GM12878 (cell line): ENCODE data around the gene FAM25G. TPM values are rescaled to one million over a fixed set of nuclear protein-coding genes. Genes with fewer than 3 reads are reported as not detected.

Source experiments
- ATAC-seq: fragments of 200-7000 bp; cut with Tn5 transposase; 3 replicates; pipeline ENCODE4 v1.9.1; 2020; ENCODE audit warnings: mild to moderate bottlenecking, moderate library complexity
- BruUV-seq: library from RNA; stranded (reverse); fragments of 400-500 nt; replicated peaks from 2 replicates; lab custom pipeline; 2021; lab: Mats Ljungman, UMichigan
- CTCF ChIA-PET: fragments of 300-600 bp; sonication (Branson Sonifier 250); formaldehyde crosslinking; extraction: SDS; loops from one replicate; lab custom pipeline; 2021; ENCODE audit warnings: inconsistent platforms; lab: Yijun Ruan, JAX
- POLR2A ChIA-PET: fragments of 350-600 bp; formaldehyde crosslinking; extraction: SDS; loops from one replicate; lab custom pipeline; 2021; ENCODE audit warnings: inconsistent platforms; lab: Charles Lee
- RAD21 ChIA-PET: fragments of 300-600 bp; sonication (Branson Sonifier 250); formaldehyde crosslinking; loops from one replicate; lab custom pipeline; 2023; ENCODE audit warnings: antibody characterized with exemption; ENCODE audit not compliant: unreplicated experiment; lab: Charles Lee
- SMC1A ChIA-PET: fragments of 300-600 bp; sonication (Branson Sonifier 250); formaldehyde crosslinking; loops from one replicate; lab custom pipeline; 2023; ENCODE audit not compliant: unreplicated experiment, uncharacterized antibody; lab: Charles Lee
- DNase-seq: peaks from one replicate; pipeline ENCODE4 v3.0.0-alpha.2; 2011; ENCODE audit warnings: low read depth, low spot score
- FAIRE-seq: peaks from 3 replicates; lab custom pipeline; 2011; peaks lifted over from hg19 to GRCh38; lab: Jason Lieb, UNC
- H2AFZ ChIP-seq: 2 replicates; pipeline ENCODE4 v1.6.0; 2011; ENCODE audit warnings: low read depth, low read length, control low read depth; ENCODE audit not compliant: control insufficient read depth
- H3K27ac ChIP-seq: 2 replicates; pipeline ENCODE4 v1.5.1; 2011; ENCODE audit warnings: control low read depth; ENCODE audit not compliant: control insufficient read depth, insufficient read depth
- H3K27me3 ChIP-seq, 2 experiments: replicated peaks in 1 of 2; 2 replicates each; pipeline versions ENCODE4 v1.6.0 to v1.6.1; 2011; ENCODE audit warnings: low read length in 1 of 2; ENCODE audit not compliant: control insufficient read depth in 2 of 2, insufficient read depth in 2 of 2
- H3K36me3 ChIP-seq, 2 experiments: 2 replicates each; pipeline ENCODE4 v1.5.1; 2011; ENCODE audit warnings: low read length in 1 of 2; ENCODE audit not compliant: control insufficient read depth in 2 of 2, insufficient read depth in 2 of 2
- H3K4me1 ChIP-seq: 2 replicates; pipeline ENCODE4 v1.6.1; 2011; ENCODE audit warnings: mild to moderate bottlenecking, low read length, moderate library complexity, mixed read lengths; ENCODE audit not compliant: control insufficient read depth, insufficient read depth
- H3K4me2 ChIP-seq: 2 replicates; pipeline ENCODE4 v1.6.0; 2011; ENCODE audit warnings: control low read depth; ENCODE audit not compliant: control insufficient read depth, insufficient read depth
- H3K4me3 ChIP-seq: fragments of 200-600 bp; sonication (generic); 2 replicates; pipeline ENCODE4 v1.5.1; 2016
- H3K79me2 ChIP-seq: 2 replicates; pipeline ENCODE4 v1.6.0; 2011; ENCODE audit warnings: low read length; ENCODE audit not compliant: control insufficient read depth, insufficient read depth
- H3K9ac ChIP-seq: 2 replicates; pipeline ENCODE4 v1.8.0; 2011; ENCODE audit warnings: low read length, control low read depth, mixed read lengths; ENCODE audit not compliant: control insufficient read depth, insufficient read depth
- H3K9me3 ChIP-seq: replicated peaks from 3 replicates; pipeline ENCODE4 v1.5.1; 2011; ENCODE audit warnings: mild to moderate bottlenecking, low read length; ENCODE audit not compliant: control insufficient read depth, insufficient read depth
- H4K20me1 ChIP-seq: 2 replicates; pipeline ENCODE4 v1.6.0; 2011; ENCODE audit not compliant: control insufficient read depth, insufficient read depth
- ASH2L ChIP-seq: fragments of 300-600, 200-600 bp; sonication (generic); IDR thresholded peaks from 2 replicates; pipeline ENCODE4 v1.6.1; 2017; ENCODE audit warnings: low read depth, mild to moderate bottlenecking, borderline replicate concordance
- BHLHE40 ChIP-seq, 2 experiments: fragments of 450-650 bp in 1 of 2; IDR thresholded peaks; 2 replicates each; pipeline ENCODE4 v1.6.1; 2011 to 2017; ENCODE audit warnings: low read depth in 2 of 2, borderline replicate concordance in 1 of 2, improper control_type of control experiment in 1 of 2, low read length in 1 of 2, mild to moderate bottlenecking in 1 of 2
- EED ChIP-seq: sonication (generic); IDR thresholded peaks from 2 replicates; pipeline ENCODE4 v1.6.1; 2016; ENCODE audit warnings: antibody characterized with exemption, low read depth
- FOXK2 ChIP-seq: fragments of 450-650 bp; IDR thresholded peaks from 2 replicates; pipeline ENCODE4 v1.6.1; 2017; ENCODE audit warnings: mild to moderate bottlenecking, moderate library complexity
- IKZF1 ChIP-seq: fragments of 450-650 bp; conservative IDR thresholded peaks from 2 replicates; pipeline ENCODE4 v1.6.1; 2017; ENCODE audit warnings: antibody characterized with exemption, mild to moderate bottlenecking
- IRF4 ChIP-seq: IDR thresholded peaks from 2 replicates; pipeline ENCODE4 v1.6.1; 2011; ENCODE audit warnings: low read depth, low read length
- KAT2A ChIP-seq: conservative IDR thresholded peaks from 2 replicates; pipeline ENCODE4 v1.6.1; 2011; ENCODE audit warnings: low read depth, low read length; ENCODE audit not compliant: control insufficient read depth
- KDM1A ChIP-seq: fragments of 200-600 bp; sonication (generic); IDR thresholded peaks from 2 replicates; pipeline ENCODE4 v1.6.1; 2016; ENCODE audit warnings: borderline replicate concordance
- NR2C1 ChIP-seq: fragments of 450-650 bp; IDR thresholded peaks from 2 replicates; pipeline ENCODE4 v1.6.1; 2017; ENCODE audit warnings: antibody characterized with exemption, mild to moderate bottlenecking, moderate library complexity
- POLR2AphosphoS2 ChIP-seq: IDR thresholded peaks from 2 replicates; pipeline ENCODE4 v1.6.1; 2011; ENCODE audit warnings: low read depth, mild to moderate bottlenecking, low read length, improper control_type of control experiment, moderate library complexity
- PRDM15 ChIP-seq: fragments of 450-650 bp; formaldehyde crosslinking; IDR thresholded peaks from 2 replicates; pipeline ENCODE4 v1.4.0; 2020; ENCODE audit warnings: mild to moderate bottlenecking, moderate library complexity
- RAD21 ChIP-seq: IDR thresholded peaks from 2 replicates; pipeline ENCODE4 v1.6.1; 2011; ENCODE audit warnings: mild to moderate bottlenecking, low read depth, low read length, moderate library complexity; ENCODE audit not compliant: insufficient read depth
- SMAD1 ChIP-seq: fragments of 450-650 bp; IDR thresholded peaks from 2 replicates; pipeline ENCODE4 v1.6.1; 2018; ENCODE audit warnings: mild to moderate bottlenecking, low read depth; ENCODE audit not compliant: partially characterized antibody
- STAT3 ChIP-seq: IDR thresholded peaks from 2 replicates; pipeline ENCODE4 v1.6.1; 2011; ENCODE audit warnings: low read depth, low read length, improper control_type of control experiment
- TCF3 ChIP-seq: IDR thresholded peaks from 2 replicates; pipeline ENCODE4 v1.6.1; 2012; ENCODE audit warnings: low read depth, mild to moderate bottlenecking, low read length, borderline replicate concordance; ENCODE audit not compliant: insufficient read depth
- ZNF24 ChIP-seq: fragments of 450-650 bp; IDR thresholded peaks from 2 replicates; pipeline ENCODE4 v1.6.1; 2017; ENCODE audit warnings: antibody characterized with exemption, mild to moderate bottlenecking
- ZNF687 ChIP-seq: fragments of 450-650 bp; IDR thresholded peaks from 2 replicates; pipeline ENCODE4 v1.6.1; 2017; ENCODE audit warnings: mild to moderate bottlenecking, moderate library complexity
- WGBS: methylation state at CpG from one replicate; pipeline ENCODE4 v1.1.6; 2016; ENCODE audit warnings: low lambda C conversion rate; ENCODE audit not compliant: insufficient replicate concordance, insufficient coverage; ENCODE audit errors: missing lambda C conversion rate; 5-methylcytosine and 5-hydroxymethylcytosine counted together
- in situ Hi-C: fragments of 300-500 bp; cut with MboI; formaldehyde crosslinking; loops from 9 replicates; pipeline ENCODE4 v1.14.3; 2018; ENCODE audit warnings: mixed read lengths
- intact Hi-C: fragments of 100-400 bp; cut with micrococcal nuclease; formaldehyde crosslinking; loops from one replicate; pipeline ENCODE4 v1.14.2; 2022; ENCODE audit not compliant: unreplicated experiment
- polyA plus RNA-seq, 11 experiments: library from polyadenylated mRNA; depleted of rRNA in 4 of 11; unstranded in 6 of 11; stranded (reverse) in 5 of 11; fragments of >200 nt; fragmentation: Nextera tagmentation in 4 of 11; fragmentation: Illumina TruSeq in 1 of 11; extraction: Ambion mirVana in 4 of 11; extraction: Trizol in 1 of 11; gene quantifications; 1 replicate in 1 of 11; 2 replicates in 10 of 11; pipeline versions ENCODE4 v1.2.1 to v1.2.3, GENCODE V29; 2011 to 2016; ENCODE audit warnings: inconsistent platforms in 2 of 11, missing spikeins in 2 of 11, low read depth in 1 of 11
- total RNA-seq, 4 experiments: library from RNA; depleted of rRNA in 3 of 4; stranded (reverse); fragments of >200 nt in 3 of 4; fragmentation: Illumina TruSeq in 1 of 4; extraction: Trizol in 1 of 4; gene quantifications; 2 replicates each; pipeline versions ENCODE4 v1.2.1 to v1.2.3, GENCODE V29; 2013 to 2021

FAM25G gene
- total and polyA plus RNA-seq, 10 of the 15 experiments (the other 5 are each of a cell fraction or from before 2014, with no cell fraction given) = not detected

GRCh38 chr10:47450442-47450841 is 41.1 kb downstream of the FAM25G start (continued):
- TF ChIP-seq PRDM15 (CRISPR knock-in tag) = no peak
- TF ChIP-seq, all 136 proteins: peak for 0

- Histone ChIP-seq H4K20me1 (no peaks in the 10 kb centered on the region), H3K27me3 (peaks cover 0 to 8% of the 10 kb centered on the region in 2 experiments; a peak in 3 of 4 replicates), H3K27ac (no peak overlapping the region), H2AFZ (no peak overlapping the region), H3K79me2 (no peaks in the 10 kb centered on the region), H3K9me3 (no peaks in the 10 kb centered on the region; the same call in 2 of the 3 replicates), H3K4me3 (no peak overlapping the region), H3K4me2 (no peak overlapping the region), H3K36me3 (no peaks in the 10 kb centered on the region), H3K9ac (no peak overlapping the region), H3K4me1 (no peaks in the 10 kb centered on the region)
- ChIA-PET RAD21 (no interaction called here), CTCF (no interaction called here), POLR2A (no interaction called here), SMC1A (interaction anchor here (1.0 kb wide), 1 partner anchor 13 kb away, joined by 4 read pairs; no protein-coding TSS in a partner anchor)
- intact Hi-C loops (no loop called here), in situ Hi-C loops (no loop called here)
- BruUV-seq = no TSS peak
- DNase-seq = no peak
- no peak for FAIRE-seq
- WGBS = 16% methylated on average over 10 of the region's 10 CpGs
- TF ChIP-seq POLR2AphosphoS2 (no peak), ZNF687 (no peak), ZNF24 (no peak), KDM1A (no peak), STAT3 (no peak), TCF3 (no peak), ASH2L (no peak), BHLHE40 (IDR thresholded peaks at IDR 0.05; ENCODE audit: borderline replicate concordance in 1 of 2, low read depth in 2 of 2, low read length in 1 of 2) (no peak), FOXK2 (no peak), IKZF1 (no peak), SMAD1 (no peak), IRF4 (no peak), NR2C1 (no peak), RAD21 (no peak), EED (no peak), KAT2A (no peak)
- ATAC-seq = no peak; the same call in 2 of the 3 replicates
Measured at GRCh38 chr10:47449979-47450378, 41.5 kb downstream of the FAM25G start.
